ENCODE results near the gene HRH3. TPM values are rescaled to one million over a fixed set of nuclear protein-coding genes. Genes with fewer than 3 reads are reported as not detected.

HRH3 gene
- polyA plus RNA-seq, 3 donors, result not detected

- 95% methylated on average over 7 of the region's 8 CpGs for WGBS (ENCODE audit: insufficient coverage)
- peaks cover 100% of the 10 kb centered on the region for H4K20me1 ChIP-seq (ENCODE audit: insufficient read depth, low read length)
- no peak overlapping the region for H3K27ac ChIP-seq (ENCODE audit: low read depth in 1 of 2, low read length in 2 of 2)
- H3K9me3 ChIP-seq (replicated peaks in 1 of 2; ENCODE audit: control insufficient read depth in 1 of 2, insufficient read depth in 1 of 2, low read length in 2 of 2), result no peaks in the 10 kb centered on the region
- H3K27ac Mint-ChIP-seq, result peak overlapping the region in 1 of 7 donors; percentile 57
- peaks cover 28 to 40% of the 10 kb centered on the region in 2 donors for H3K36me3 Mint-ChIP-seq
- H3K4me2 ChIP-seq (replicated peaks; ENCODE audit: extremely low read depth, low read length, poor library complexity, severe bottlenecking), result no peak overlapping the region
- no peak overlapping the region for H2AFZ ChIP-seq (ENCODE audit: insufficient read depth, low read depth, low read length, poor library complexity, severe bottlenecking)
- intact Hi-C loops (cut with micrococcal nuclease), result no loop called here
- H3K36me3 ChIP-seq (replicated peaks in 1 of 2; ENCODE audit: control insufficient read depth in 1 of 2, insufficient read depth in 2 of 2, low read length in 2 of 2), result peaks cover 18 to 38% of the 10 kb centered on the region in 2 donors
- no peak overlapping the region for H3K4me3 Mint-ChIP-seq
- peaks cover 90% of the 10 kb centered on the region for H3K79me2 ChIP-seq (ENCODE audit: insufficient read depth, low read length)
- H3K4me3 ChIP-seq (replicated peaks in 1 of 3; ENCODE audit: low read depth in 2 of 3, low read length in 3 of 3), result no peak overlapping the region
- TF ChIP-seq CTCF (IDR thresholded peaks at IDR 0.05), result no peak
- no peak for DNase-seq
- peaks cover 3 to 5% of the 10 kb centered on the region in 2 donors for H3K4me1 ChIP-seq (ENCODE audit: control insufficient read depth in 1 of 2, insufficient read depth in 2 of 2, low read length in 2 of 2)
- H3K4me1 Mint-ChIP-seq, result peaks cover 21% of the 10 kb centered on the region
- H3K9ac ChIP-seq (ENCODE audit: insufficient read depth, low read length, poor library complexity, severe bottlenecking), result no peak overlapping the region
- H3K27me3 Mint-ChIP-seq (ENCODE audit: low read depth in 3 of 3), result peaks cover 0 to 4% (median 0%) of the 10 kb centered on the region in 3 donors
- no peaks in the 10 kb centered on the region for H3K9me3 Mint-ChIP-seq
- no peaks in the 10 kb centered on the region for H3K27me3 ChIP-seq (ENCODE audit: control insufficient read depth in 2 of 2, insufficient read depth in 2 of 2, low read length in 2 of 2)
Observed at GRCh38 chr20:62246431-62246830, 26.4 kb upstream of the HRH3 start.

- no peak overlapping the region for H3K4me3 Mint-ChIP-seq
- no peak overlapping the region for H3K27ac Mint-ChIP-seq
Observed at GRCh38 chr20:62245911-62246280, 25.8 kb upstream of the HRH3 start.

More at GRCh38 chr20:62245911-62246280, 25.8 kb upstream of the HRH3 start:
- H3K36me3 Mint-ChIP-seq, result peaks cover 30 to 46% of the 10 kb centered on the region in 2 donors
- no peak for DNase-seq
- peaks cover 20 to 40% of the 10 kb centered on the region in 2 donors for H3K36me3 ChIP-seq (replicated peaks in 1 of 2; ENCODE audit: control insufficient read depth in 1 of 2, insufficient read depth in 2 of 2, low read length in 2 of 2)
- no peak overlapping the region for H3K9ac ChIP-seq (ENCODE audit: insufficient read depth, low read length, poor library complexity, severe bottlenecking)
- H3K9me3 Mint-ChIP-seq, result no peaks in the 10 kb centered on the region
- no peaks in the 10 kb centered on the region for H3K27me3 ChIP-seq (ENCODE audit: control insufficient read depth in 2 of 2, insufficient read depth in 2 of 2, low read length in 2 of 2)
- 95% methylated on average over 8 of the region's 19 CpGs for WGBS (ENCODE audit: insufficient coverage)
- H3K27ac ChIP-seq (ENCODE audit: low read depth in 1 of 2, low read length in 2 of 2), result no peak overlapping the region
- peaks cover 0 to 4% (median 0%) of the 10 kb centered on the region in 3 donors for H3K27me3 Mint-ChIP-seq (ENCODE audit: low read depth in 3 of 3)
- intact Hi-C loops (cut with micrococcal nuclease), result no loop called here
- H2AFZ ChIP-seq (ENCODE audit: insufficient read depth, low read depth, low read length, poor library complexity, severe bottlenecking), result no peak overlapping the region
- peaks cover 24% of the 10 kb centered on the region for H3K4me1 Mint-ChIP-seq
- H3K4me1 ChIP-seq (ENCODE audit: control insufficient read depth in 1 of 2, insufficient read depth in 2 of 2, low read length in 2 of 2), result peaks cover 4 to 10% of the 10 kb centered on the region in 2 donors
- no peaks in the 10 kb centered on the region for H3K9me3 ChIP-seq (replicated peaks in 1 of 2; ENCODE audit: control insufficient read depth in 1 of 2, insufficient read depth in 1 of 2, low read length in 2 of 2)
- H3K4me3 ChIP-seq (replicated peaks in 1 of 3; ENCODE audit: low read depth in 2 of 3, low read length in 3 of 3), result no peak overlapping the region
- peaks cover 95% of the 10 kb centered on the region for H3K79me2 ChIP-seq (ENCODE audit: insufficient read depth, low read length)
- no peak for TF ChIP-seq CTCF (IDR thresholded peaks at IDR 0.05)
- H3K4me2 ChIP-seq (replicated peaks; ENCODE audit: extremely low read depth, low read length, poor library complexity, severe bottlenecking), result no peak overlapping the region
- peaks cover 100% of the 10 kb centered on the region for H4K20me1 ChIP-seq (ENCODE audit: insufficient read depth, low read length)

Data from CD14-positive monocyte (primary cell).